Measurements from ENCODE around the gene SPTBN1. TPM values are rescaled to one million over a fixed set of nuclear protein-coding genes. Genes with fewer than 3 reads are reported as not detected.

The SPTBN1 gene
- total and polyA plus RNA-seq, 4 experiments from 2014 or later = 2.9 to 121 (median 87.3) TPM

GRCh38 chr2:54669677-54670484 is 213.8 kb downstream of the SPTBN1 start:
- H3K9me3 ChIP-seq (ENCODE audit: control insufficient read depth in 1 of 2, low read length in 2 of 2) = no peaks in the 10 kb centered on the region
- ChIA-PET CTCF (ENCODE audit: partially characterized antibody) (no interaction called here), POLR2A (ENCODE audit: partially characterized antibody) (no interaction called here)
- H3K27ac ChIP-seq (ENCODE audit: low read depth, low read length) = no peak overlapping the region
- peaks cover 39% of the 10 kb centered on the region for H3K36me3 ChIP-seq (ENCODE audit: insufficient read depth, low read length)
- H3K27me3 Mint-ChIP-seq = no peaks in the 10 kb centered on the region
- H3K4me1 Mint-ChIP-seq = peaks cover 8 to 30% (median 12%) of the 10 kb centered on the region in 4 donors
- H3K36me3 Mint-ChIP-seq = peaks cover 54 to 56% of the 10 kb centered on the region in 2 donors
- H3K4me3 Mint-ChIP-seq = no peak overlapping the region
- intact Hi-C loops (cut with micrococcal nuclease) = no loop called here
- peak overlapping the region in 1 of 7 donors; percentile 72 for H3K27ac Mint-ChIP-seq
- no peaks in the 10 kb centered on the region for H3K9me3 Mint-ChIP-seq
- H3K27me3 ChIP-seq (ENCODE audit: insufficient read depth, low read length) = no peaks in the 10 kb centered on the region
- H3K4me3 ChIP-seq (ENCODE audit: low read length in 2 of 2) = no peak overlapping the region
- no peak for DNase-seq
- H3K4me1 ChIP-seq (ENCODE audit: insufficient read depth, low read length) = peaks cover 9% of the 10 kb centered on the region

- Mint-ChIP-seq H3K4me3 (no peak overlapping the region), H3K36me3 (peaks cover 47 to 50% of the 10 kb centered on the region in 2 donors), H3K4me1 (peaks cover 6 to 26% (median 11%) of the 10 kb centered on the region in 4 donors), H3K9me3 (no peaks in the 10 kb centered on the region), H3K27ac (peak overlapping the region in 2 of 7 donors; percentile 68 to 72), H3K27me3 (no peaks in the 10 kb centered on the region)
- CTCF ChIA-PET (ENCODE audit: partially characterized antibody) = no interaction called here
- DNase-seq = no peak
- Histone ChIP-seq H3K36me3 (ENCODE audit: insufficient read depth, low read length) (peaks cover 35% of the 10 kb centered on the region), H3K9me3 (ENCODE audit: control insufficient read depth in 1 of 2, low read length in 2 of 2) (no peaks in the 10 kb centered on the region), H3K27me3 (ENCODE audit: insufficient read depth, low read length) (no peaks in the 10 kb centered on the region), H3K27ac (ENCODE audit: low read depth, low read length) (no peak overlapping the region), H3K4me3 (ENCODE audit: low read length in 2 of 2) (no peak overlapping the region), H3K4me1 (ENCODE audit: insufficient read depth, low read length) (peaks cover 9% of the 10 kb centered on the region)
- POLR2A ChIA-PET (ENCODE audit: partially characterized antibody) = no interaction called here
- intact Hi-C loops (cut with micrococcal nuclease) = no loop called here
Measured at GRCh38 chr2:54670485-54671009, 214.4 kb downstream of the SPTBN1 start.

- Histone ChIP-seq H3K36me3 (ENCODE audit: insufficient read depth, low read length) (peaks cover 30% of the 10 kb centered on the region), H3K4me3 (ENCODE audit: low read length in 2 of 2) (no peak overlapping the region), H3K4me1 (ENCODE audit: insufficient read depth, low read length) (peaks cover 9% of the 10 kb centered on the region), H3K27ac (ENCODE audit: low read depth, low read length) (no peak overlapping the region), H3K27me3 (ENCODE audit: insufficient read depth, low read length) (no peaks in the 10 kb centered on the region), H3K9me3 (ENCODE audit: control insufficient read depth in 1 of 2, low read length in 2 of 2) (no peaks in the 10 kb centered on the region)
- peak overlapping the region in 1 of 7 donors; percentile 7 for H3K27ac Mint-ChIP-seq
- H3K4me3 Mint-ChIP-seq = no peak overlapping the region
- no peaks in the 10 kb centered on the region for H3K27me3 Mint-ChIP-seq
- intact Hi-C loops (cut with micrococcal nuclease) = no loop called here
- ChIA-PET POLR2A (ENCODE audit: partially characterized antibody) (interaction anchor here (0.6 kb wide), 1 partner anchor 20 kb away, joined by 4 read pairs; no protein-coding TSS in a partner anchor), CTCF (ENCODE audit: partially characterized antibody) (no interaction called here)
- no peak for DNase-seq
- peaks cover 5 to 22% (median 11%) of the 10 kb centered on the region in 4 donors for H3K4me1 Mint-ChIP-seq
- H3K36me3 Mint-ChIP-seq = peaks cover 42 to 46% of the 10 kb centered on the region in 2 donors
- H3K9me3 Mint-ChIP-seq = no peaks in the 10 kb centered on the region
Measured at GRCh38 chr2:54671010-54671409, 214.9 kb downstream of the SPTBN1 start.

GRCh38 chr2:54671875-54672589 is 215.9 kb downstream of the SPTBN1 start:
- H3K36me3 Mint-ChIP-seq = peaks cover 32 to 36% of the 10 kb centered on the region in 2 donors
- no peak overlapping the region for H3K27ac Mint-ChIP-seq
- no peaks in the 10 kb centered on the region for H3K27me3 Mint-ChIP-seq
- H3K36me3 ChIP-seq (ENCODE audit: insufficient read depth, low read length) = peaks cover 20% of the 10 kb centered on the region
- H3K4me3 ChIP-seq (ENCODE audit: low read length in 2 of 2) = no peak overlapping the region
- no peaks in the 10 kb centered on the region for H3K9me3 ChIP-seq (ENCODE audit: control insufficient read depth in 1 of 2, low read length in 2 of 2)
- H3K4me1 Mint-ChIP-seq = peaks cover 5 to 18% (median 11%) of the 10 kb centered on the region in 4 donors
- intact Hi-C loops (cut with micrococcal nuclease) = no loop called here
- DNase-seq = no peak
- no peaks in the 10 kb centered on the region for H3K9me3 Mint-ChIP-seq
- H3K4me3 Mint-ChIP-seq = no peak overlapping the region
- H3K27me3 ChIP-seq (ENCODE audit: insufficient read depth, low read length) = no peaks in the 10 kb centered on the region
- CTCF ChIA-PET (ENCODE audit: partially characterized antibody) = interaction anchor here (1.3 kb wide), 1 partner anchor 14 kb away, joined by 3 read pairs; no protein-coding TSS in a partner anchor
- no peak overlapping the region for H3K27ac ChIP-seq (ENCODE audit: low read depth, low read length)
- peaks cover 9% of the 10 kb centered on the region for H3K4me1 ChIP-seq (ENCODE audit: insufficient read depth, low read length)
- POLR2A ChIA-PET (ENCODE audit: partially characterized antibody) = interaction anchor here (0.6 to 1.3 kb wide), 4 partner anchors 11 to 113 kb away, joined by 3 to 5 read pairs (median 4); no protein-coding TSS in a partner anchor

GRCh38 chr2:54672590-54673456 is 216.7 kb downstream of the SPTBN1 start:
- H3K4me3 Mint-ChIP-seq = peak overlapping the region in 3 of 8 donors; percentile 38 to 57 (median 47)
- peaks cover 5 to 18% (median 11%) of the 10 kb centered on the region in 4 donors for H3K4me1 Mint-ChIP-seq
- H3K4me1 ChIP-seq (ENCODE audit: insufficient read depth, low read length) = peaks cover 9% of the 10 kb centered on the region
- peaks cover 12% of the 10 kb centered on the region for H3K36me3 ChIP-seq (ENCODE audit: insufficient read depth, low read length)
- peak overlapping the region in 1 of 7 donors; percentile 59 for H3K27ac Mint-ChIP-seq
- H3K36me3 Mint-ChIP-seq = peaks cover 26 to 28% of the 10 kb centered on the region in 2 donors
- H3K27ac ChIP-seq (ENCODE audit: low read depth, low read length) = no peak overlapping the region
- no peak overlapping the region for H3K4me3 ChIP-seq (ENCODE audit: low read length in 2 of 2)
- no peak for DNase-seq
- ChIA-PET CTCF (ENCODE audit: partially characterized antibody) (interaction anchor here (0.7 to 1.3 kb wide), 3 partner anchors 10 to 202 kb away, joined by 3 read pairs; no protein-coding TSS in a partner anchor), POLR2A (ENCODE audit: partially characterized antibody) (interaction anchor here (0.9 to 1.3 kb wide), 3 partner anchors 12 to 114 kb away, joined by 3 to 5 read pairs (median 3); no protein-coding TSS in a partner anchor)
- no peaks in the 10 kb centered on the region for H3K9me3 Mint-ChIP-seq
- no peaks in the 10 kb centered on the region for H3K9me3 ChIP-seq (ENCODE audit: control insufficient read depth in 1 of 2, low read length in 2 of 2)
- no peaks in the 10 kb centered on the region for H3K27me3 Mint-ChIP-seq
- no peaks in the 10 kb centered on the region for H3K27me3 ChIP-seq (ENCODE audit: insufficient read depth, low read length)
- intact Hi-C loops (cut with micrococcal nuclease) = no loop called here

GRCh38 chr2:54673501-54673998 is 217.4 kb downstream of the SPTBN1 start:
- Histone ChIP-seq H3K27me3 (ENCODE audit: insufficient read depth, low read length) (no peaks in the 10 kb centered on the region), H3K27ac (ENCODE audit: low read depth, low read length) (no peak overlapping the region), H3K36me3 (ENCODE audit: insufficient read depth, low read length) (peaks cover 5% of the 10 kb centered on the region), H3K9me3 (ENCODE audit: control insufficient read depth in 1 of 2, low read length in 2 of 2) (no peaks in the 10 kb centered on the region), H3K4me1 (ENCODE audit: insufficient read depth, low read length) (peaks cover 9% of the 10 kb centered on the region), H3K4me3 (ENCODE audit: low read length in 2 of 2) (no peak overlapping the region)
- Mint-ChIP-seq H3K36me3 (peaks cover 20 to 21% of the 10 kb centered on the region in 2 donors), H3K27me3 (no peaks in the 10 kb centered on the region), H3K4me1 (peaks cover 5 to 18% (median 11%) of the 10 kb centered on the region in 4 donors), H3K4me3 (peak overlapping the region; percentile 26 to 59 (median 50)), H3K27ac (peak overlapping the region in 3 of 7 donors; percentile 23 to 59 (median 43)), H3K9me3 (no peaks in the 10 kb centered on the region)
- intact Hi-C loops (cut with micrococcal nuclease) = no loop called here
- ChIA-PET CTCF (ENCODE audit: partially characterized antibody) (interaction anchor here (1.0 kb wide), 1 partner anchor 10 kb away, joined by 3 read pairs; no protein-coding TSS in a partner anchor), POLR2A (ENCODE audit: partially characterized antibody) (interaction anchor here (1.0 to 1.3 kb wide), 2 partner anchors 13 to 115 kb away, joined by 3 to 5 read pairs; no protein-coding TSS in a partner anchor)
- DNase-seq = peak in 3 of 5 donors; percentile 18 to 35 (median 22)
